ENCODE measurements around the gene MX2. TPM values are rescaled to one million over a fixed set of nuclear protein-coding genes. Genes with fewer than 3 reads are reported as not detected.

Gene MX2
- total RNA-seq, 1 donor from 2014 or later: 6.1 TPM

DNA sequence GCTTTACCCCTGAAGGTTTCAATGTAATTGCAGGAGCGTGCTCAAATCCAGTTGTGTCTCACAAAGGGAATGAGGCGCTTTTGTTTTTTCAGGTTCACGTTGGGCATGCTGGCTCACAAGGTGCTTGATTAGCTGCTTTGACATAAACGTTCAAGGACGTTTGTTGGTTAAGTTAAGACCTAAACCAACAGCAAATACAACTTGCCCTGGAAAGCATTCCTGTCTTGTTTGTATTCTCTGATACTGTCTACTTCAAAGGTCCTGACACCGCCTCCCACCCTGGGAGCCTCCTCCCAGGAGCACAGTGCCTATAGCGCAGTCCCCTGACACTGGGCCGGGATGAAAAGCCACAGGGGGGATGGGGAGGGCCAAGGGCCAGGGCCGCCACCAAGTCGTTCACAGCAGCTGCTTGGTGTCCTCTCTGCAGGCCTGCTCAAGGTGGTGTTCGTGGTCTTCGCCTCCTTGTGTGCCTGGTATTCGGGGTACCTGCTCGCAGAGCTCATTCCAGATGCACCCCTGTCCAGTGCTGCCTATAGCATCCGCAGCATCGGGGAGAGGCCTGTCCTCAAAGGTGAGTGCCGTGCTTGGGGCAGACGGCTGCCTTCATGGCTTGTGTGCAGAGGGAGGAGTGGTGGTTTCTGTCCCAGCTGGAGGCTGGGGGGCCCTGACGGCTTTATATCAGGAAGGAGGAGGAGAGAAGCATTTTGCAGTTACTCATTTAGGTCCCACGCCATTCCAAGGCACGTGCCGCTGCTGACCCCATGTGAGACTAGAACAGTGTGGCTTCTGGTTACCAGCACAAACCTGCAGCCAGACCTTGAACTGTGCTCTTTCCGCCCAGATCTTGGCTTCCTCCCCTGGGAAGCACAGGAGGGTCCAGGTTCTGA, 39.1 kb upstream of the MX2 start:
- intact Hi-C loops (cut with micrococcal nuclease): no loop called here
- H3K27me3 Mint-ChIP-seq (ENCODE audit: low read depth): peaks cover 19% of the 10 kb centered on the region
- no peak overlapping the region for H3K27ac Mint-ChIP-seq
- H3K4me3 Mint-ChIP-seq (ENCODE audit: low read depth): no peak overlapping the region
- no peak for DNase-seq (ENCODE audit: low spot score)
- H3K36me3 Mint-ChIP-seq (ENCODE audit: low read depth): no peaks in the 10 kb centered on the region
- no peaks in the 10 kb centered on the region for H3K9me3 Mint-ChIP-seq
- H3K4me1 Mint-ChIP-seq (ENCODE audit: low read depth): no peaks in the 10 kb centered on the region

DNA sequence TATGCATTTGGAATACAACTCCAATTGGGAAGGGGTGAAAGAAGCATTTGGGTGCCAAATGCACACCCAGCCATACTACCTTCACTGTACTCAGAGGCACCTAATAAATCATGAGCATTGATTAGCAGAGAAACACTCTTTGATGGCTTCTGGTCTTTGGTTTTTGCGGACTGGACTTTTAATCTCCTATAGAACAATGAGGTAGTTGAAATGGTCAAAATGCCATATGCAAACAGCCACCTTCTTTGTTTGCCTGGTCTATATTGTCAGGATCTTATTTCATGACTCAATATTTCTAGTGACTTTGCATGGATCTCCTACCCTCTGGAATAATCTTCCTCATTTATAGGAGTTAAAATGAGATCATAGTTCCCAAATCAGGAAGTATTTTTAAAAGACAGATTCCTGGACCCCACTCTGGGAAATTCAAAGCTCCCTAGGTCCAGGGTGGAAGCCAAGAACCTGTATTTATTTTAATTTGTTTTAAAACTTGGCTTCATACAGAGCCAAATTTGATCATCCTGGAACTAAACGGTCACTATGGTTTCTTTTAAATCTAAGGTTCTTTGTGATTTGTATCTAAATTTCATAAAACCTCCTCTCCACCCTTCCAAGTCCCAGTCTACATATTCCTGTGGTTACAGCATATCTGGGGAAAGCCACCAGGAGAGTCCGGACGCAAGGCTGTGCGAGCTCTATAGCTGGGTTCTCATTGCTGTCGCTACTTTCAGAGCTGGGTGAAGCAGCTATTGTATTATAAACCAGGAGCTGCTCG, 36.5 kb upstream of the MX2 start:
- intact Hi-C loops (cut with micrococcal nuclease): no loop called here

DNA sequence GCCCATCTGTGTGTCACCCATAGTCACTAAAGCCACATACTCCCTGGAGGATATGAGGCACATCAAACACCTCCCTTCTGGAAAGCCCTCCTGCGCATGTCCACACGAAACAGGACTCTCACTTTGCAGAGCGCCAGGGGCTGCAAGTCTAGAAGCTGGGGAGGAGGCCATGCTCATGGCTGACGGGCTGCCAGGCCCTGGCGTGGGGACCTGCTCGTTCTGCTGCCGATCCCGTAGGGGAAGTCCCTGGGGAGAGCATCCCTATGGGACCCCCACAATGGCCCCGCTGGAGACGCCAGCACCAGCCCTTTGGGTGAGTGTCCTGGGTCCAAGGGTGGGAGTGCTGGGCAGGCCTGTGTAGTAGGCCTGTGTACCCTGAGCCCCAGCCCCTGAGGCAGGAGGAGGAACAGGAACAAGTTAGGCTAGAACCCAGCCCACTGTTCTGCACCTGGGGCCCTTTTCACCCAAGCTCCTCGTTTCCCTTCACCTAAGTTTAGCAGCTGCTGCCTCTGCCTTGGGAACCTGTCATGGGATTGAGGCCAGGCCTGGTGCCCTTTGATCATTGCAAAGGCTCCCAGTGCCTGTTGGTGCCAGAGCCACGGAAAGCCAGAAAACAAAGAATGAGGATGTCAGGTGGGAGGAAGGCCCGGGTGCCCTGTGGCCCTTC, 35.3 kb upstream of the MX2 start:
- H3K27ac Mint-ChIP-seq: no peak overlapping the region

More for the DNA sequence above, 36.5 kb upstream of the MX2 start:
- no peaks in the 10 kb centered on the region for H3K4me1 Mint-ChIP-seq (ENCODE audit: low read depth)
- no peaks in the 10 kb centered on the region for H3K9me3 Mint-ChIP-seq
- no peak for DNase-seq (ENCODE audit: low spot score)
- no peaks in the 10 kb centered on the region for H3K36me3 Mint-ChIP-seq (ENCODE audit: low read depth)
- H3K27me3 Mint-ChIP-seq (ENCODE audit: low read depth): peaks cover 5% of the 10 kb centered on the region
- no peak overlapping the region for H3K4me3 Mint-ChIP-seq (ENCODE audit: low read depth)
- no peak overlapping the region for H3K27ac Mint-ChIP-seq

DNA sequence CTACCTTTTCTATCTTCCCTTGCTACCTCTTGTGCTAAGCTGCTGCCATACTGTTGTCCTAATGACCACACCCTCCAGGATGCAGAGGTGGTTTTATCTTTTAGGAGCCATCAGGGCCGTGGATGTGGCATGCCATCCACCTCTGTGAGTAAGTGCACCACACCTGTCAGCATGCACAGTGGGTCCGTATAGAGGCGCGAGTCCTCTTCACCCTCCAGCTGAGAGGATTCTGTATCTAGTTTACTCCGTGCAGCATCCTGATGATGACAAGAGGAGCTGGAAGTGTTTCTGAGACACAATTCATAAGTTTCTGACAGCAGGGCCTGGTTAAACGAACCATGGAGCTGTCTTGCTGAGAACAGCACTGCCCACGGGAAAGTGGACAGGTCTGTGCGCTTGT, 34.1 kb upstream of the MX2 start:
- H3K9me3 Mint-ChIP-seq: no peaks in the 10 kb centered on the region
- intact Hi-C loops (cut with micrococcal nuclease): no loop called here
- DNase-seq (ENCODE audit: low spot score): no peak
- H3K27me3 Mint-ChIP-seq (ENCODE audit: low read depth): peaks cover 15% of the 10 kb centered on the region
- no peak overlapping the region for H3K4me3 Mint-ChIP-seq (ENCODE audit: low read depth)
- no peaks in the 10 kb centered on the region for H3K36me3 Mint-ChIP-seq (ENCODE audit: low read depth)
- H3K27ac Mint-ChIP-seq: no peak overlapping the region
- H3K4me1 Mint-ChIP-seq (ENCODE audit: low read depth): no peaks in the 10 kb centered on the region

More for the DNA sequence above, 35.3 kb upstream of the MX2 start:
- no peak for DNase-seq (ENCODE audit: low spot score)
- H3K4me1 Mint-ChIP-seq (ENCODE audit: low read depth): no peaks in the 10 kb centered on the region
- no peaks in the 10 kb centered on the region for H3K9me3 Mint-ChIP-seq
- intact Hi-C loops (cut with micrococcal nuclease): no loop called here
- H3K27me3 Mint-ChIP-seq (ENCODE audit: low read depth): peaks cover 10% of the 10 kb centered on the region
- no peaks in the 10 kb centered on the region for H3K36me3 Mint-ChIP-seq (ENCODE audit: low read depth)
- no peak overlapping the region for H3K4me3 Mint-ChIP-seq (ENCODE audit: low read depth)

DNA sequence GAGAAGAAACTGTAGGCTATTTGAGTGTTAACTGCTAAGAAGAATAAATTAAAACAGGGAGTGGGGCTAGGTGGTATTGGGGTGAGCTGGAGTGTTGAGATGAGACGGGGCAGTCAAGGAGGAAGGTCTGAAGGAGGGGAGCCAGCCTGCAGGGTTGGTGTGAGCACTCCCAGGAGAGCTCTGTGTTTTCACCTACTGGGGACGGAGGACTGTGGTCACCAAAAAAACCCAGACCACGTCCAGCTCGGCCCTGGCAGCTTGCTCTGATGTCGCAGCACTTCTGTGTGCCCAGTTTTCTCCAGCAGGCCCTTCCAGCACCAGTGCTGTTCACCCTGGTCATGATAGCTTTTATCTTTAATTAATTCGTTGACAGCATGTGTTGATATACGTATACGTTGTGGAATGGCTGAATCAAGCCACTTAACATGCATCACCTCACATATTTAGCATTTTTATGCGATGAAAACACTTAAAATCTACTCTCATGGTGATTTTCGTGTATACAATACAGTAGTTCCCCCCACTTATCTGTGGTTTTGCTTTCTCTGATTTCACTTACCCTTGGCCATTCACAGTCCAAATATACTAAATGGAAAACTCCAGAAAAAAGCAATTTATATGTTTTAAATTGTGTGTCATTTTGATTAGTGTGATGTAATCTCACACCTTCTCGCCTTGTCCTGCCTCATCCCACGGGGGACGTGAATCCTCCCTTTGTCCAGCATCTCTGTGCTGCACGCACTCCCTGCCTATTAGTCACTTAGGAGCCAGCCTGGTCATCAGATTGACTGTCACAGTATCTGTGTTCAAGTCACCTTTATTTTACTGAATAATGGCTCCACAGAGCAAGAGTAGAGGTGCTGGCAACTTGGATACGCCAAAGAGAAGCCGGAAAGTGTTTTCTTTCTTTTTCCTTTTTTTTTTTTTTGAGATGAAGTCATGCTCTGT, 32.9 kb upstream of the MX2 start:
- Mint-ChIP-seq H3K36me3 (ENCODE audit: low read depth) (no peaks in the 10 kb centered on the region), H3K27ac (no peak overlapping the region), H3K27me3 (ENCODE audit: low read depth) (peaks cover 19% of the 10 kb centered on the region), H3K9me3 (peaks cover 4% of the 10 kb centered on the region), H3K4me3 (ENCODE audit: low read depth) (no peak overlapping the region), H3K4me1 (ENCODE audit: low read depth) (no peaks in the 10 kb centered on the region)
- DNase-seq (ENCODE audit: low spot score): no peak
- intact Hi-C loops (cut with micrococcal nuclease): no loop called here

DNA sequence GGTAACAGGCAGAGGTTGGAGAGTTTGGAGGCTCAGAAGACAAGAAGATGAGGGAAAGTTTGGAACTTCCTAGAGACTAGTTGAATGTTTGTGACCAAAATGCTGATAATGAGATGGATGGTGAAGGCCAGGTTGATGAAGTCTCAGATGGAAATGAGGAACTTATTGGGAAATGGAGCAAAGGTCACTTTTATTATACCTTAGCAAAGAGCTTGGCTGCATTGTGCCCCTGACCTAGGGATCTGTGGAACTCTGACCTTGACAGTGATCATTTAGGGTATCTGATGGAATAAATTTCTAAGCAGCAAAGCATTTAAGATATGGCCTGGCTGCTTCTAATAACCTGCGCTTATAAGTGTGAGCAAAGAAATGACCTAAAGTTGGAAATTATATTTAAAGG, 28.1 kb upstream of the MX2 start:
- Mint-ChIP-seq H3K4me3 (ENCODE audit: low read depth) (no peak overlapping the region), H3K27ac (no peak overlapping the region), H3K36me3 (ENCODE audit: low read depth) (no peaks in the 10 kb centered on the region), H3K27me3 (ENCODE audit: low read depth) (peaks cover 24% of the 10 kb centered on the region), H3K9me3 (peaks cover 4% of the 10 kb centered on the region), H3K4me1 (ENCODE audit: low read depth) (no peaks in the 10 kb centered on the region)
- intact Hi-C loops (cut with micrococcal nuclease): no loop called here
- no peak for DNase-seq (ENCODE audit: low spot score)

DNA sequence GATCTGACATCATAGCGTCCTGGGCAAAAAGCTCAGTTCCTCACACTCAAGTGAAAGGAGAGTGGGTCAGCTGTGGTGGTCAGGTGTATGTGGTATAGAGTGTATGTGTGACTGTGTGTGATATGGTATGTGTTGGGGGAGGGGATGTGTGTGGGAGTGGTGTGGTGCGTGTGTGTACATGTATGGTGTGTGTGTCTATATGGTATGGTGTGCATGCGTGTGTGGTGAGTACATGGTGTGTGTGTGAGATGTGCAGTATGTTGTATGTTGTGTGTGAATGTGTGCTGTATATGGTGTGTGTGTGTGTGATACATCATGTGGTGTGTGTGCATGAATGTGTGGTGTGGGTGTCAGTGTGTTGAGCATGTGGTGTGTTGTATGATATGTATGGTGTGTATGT, 24.3 kb upstream of the MX2 start:
- H3K36me3 Mint-ChIP-seq (ENCODE audit: low read depth): no peaks in the 10 kb centered on the region
- H3K27ac Mint-ChIP-seq: no peak overlapping the region
- H3K27me3 Mint-ChIP-seq (ENCODE audit: low read depth): peaks cover 26% of the 10 kb centered on the region
- H3K4me3 Mint-ChIP-seq (ENCODE audit: low read depth): no peak overlapping the region
- H3K9me3 Mint-ChIP-seq: peaks cover 8% of the 10 kb centered on the region
- intact Hi-C loops (cut with micrococcal nuclease): no loop called here
- H3K4me1 Mint-ChIP-seq (ENCODE audit: low read depth): no peaks in the 10 kb centered on the region
- no peak for DNase-seq (ENCODE audit: low spot score)

DNA sequence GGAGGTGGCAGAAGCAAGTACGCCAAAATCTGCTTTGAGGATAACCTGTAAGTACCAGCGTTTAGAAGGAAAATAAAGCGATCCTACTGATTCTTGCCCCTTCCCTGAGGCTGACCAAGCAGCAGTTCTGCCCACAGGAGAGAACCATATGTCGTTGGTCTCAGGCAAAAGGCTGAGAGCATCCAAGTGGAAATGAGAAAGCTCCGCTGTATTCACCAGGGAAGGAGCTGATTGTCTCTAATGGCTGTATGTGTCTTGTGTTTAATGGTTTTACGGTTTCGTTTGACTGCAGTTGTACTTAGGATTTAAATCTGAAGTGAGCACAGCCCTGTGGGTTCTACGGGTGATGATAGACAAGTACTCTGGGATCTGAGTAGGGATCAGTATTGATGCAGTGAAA, 23.4 kb upstream of the MX2 start:
- intact Hi-C loops (cut with micrococcal nuclease): no loop called here
- H3K27me3 Mint-ChIP-seq (ENCODE audit: low read depth): peaks cover 24% of the 10 kb centered on the region

DNA sequence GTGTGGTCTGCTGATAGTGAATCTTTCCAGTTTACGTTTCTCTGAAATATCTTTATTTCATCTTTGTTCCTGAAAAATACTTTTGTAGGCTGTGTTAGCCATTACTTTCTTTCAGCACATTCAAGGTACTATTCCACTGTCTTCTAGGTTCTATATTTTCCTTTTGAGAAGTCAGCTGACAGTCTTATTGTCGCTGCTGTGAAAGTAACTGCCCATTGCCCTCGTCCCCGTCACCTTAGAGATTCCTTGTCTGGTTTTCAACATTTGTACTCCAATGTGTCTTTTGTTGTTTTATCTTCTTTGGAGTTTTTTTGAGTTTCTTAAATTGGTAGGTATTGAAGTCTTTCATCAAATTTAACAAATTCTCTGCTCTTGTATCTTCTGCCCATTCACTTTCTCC, 19.8 kb upstream of the MX2 start:
- no peaks in the 10 kb centered on the region for H3K36me3 Mint-ChIP-seq (ENCODE audit: low read depth)
- peaks cover 28% of the 10 kb centered on the region for H3K27me3 Mint-ChIP-seq (ENCODE audit: low read depth)
- peaks cover 4% of the 10 kb centered on the region for H3K9me3 Mint-ChIP-seq
- no peaks in the 10 kb centered on the region for H3K4me1 Mint-ChIP-seq (ENCODE audit: low read depth)
- intact Hi-C loops (cut with micrococcal nuclease): no loop called here
- H3K27ac Mint-ChIP-seq: no peak overlapping the region
- no peak overlapping the region for H3K4me3 Mint-ChIP-seq (ENCODE audit: low read depth)
- no peak for DNase-seq (ENCODE audit: low spot score)

More for the DNA sequence above, 23.4 kb upstream of the MX2 start:
- peaks cover 8% of the 10 kb centered on the region for H3K9me3 Mint-ChIP-seq
- no peaks in the 10 kb centered on the region for H3K36me3 Mint-ChIP-seq (ENCODE audit: low read depth)
- no peak for DNase-seq (ENCODE audit: low spot score)
- H3K27ac Mint-ChIP-seq: no peak overlapping the region
- no peaks in the 10 kb centered on the region for H3K4me1 Mint-ChIP-seq (ENCODE audit: low read depth)
- no peak overlapping the region for H3K4me3 Mint-ChIP-seq (ENCODE audit: low read depth)

DNA sequence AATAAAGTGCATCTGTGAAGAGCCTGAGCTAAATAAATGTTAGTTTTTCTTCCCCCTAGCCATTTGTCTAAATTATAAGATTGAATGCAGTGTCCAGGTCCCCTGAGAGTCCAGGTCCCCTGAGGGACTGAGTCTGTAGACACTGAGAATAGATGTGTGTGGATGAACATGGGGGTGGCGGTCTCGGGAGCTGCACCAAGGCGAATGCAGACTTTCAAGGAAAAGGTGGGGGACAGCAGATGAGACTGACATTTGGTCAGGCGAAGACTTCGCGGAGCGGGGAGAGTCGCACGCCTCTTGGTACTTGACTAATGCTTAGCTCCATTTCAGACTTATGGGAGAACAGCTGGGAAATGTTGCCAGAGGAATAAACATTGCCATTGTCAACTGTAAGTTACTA, 17.7 kb upstream of the MX2 start:
- H3K4me3 Mint-ChIP-seq (ENCODE audit: low read depth): no peak overlapping the region
- peaks cover 28% of the 10 kb centered on the region for H3K27me3 Mint-ChIP-seq (ENCODE audit: low read depth)
- no peak overlapping the region for H3K27ac Mint-ChIP-seq
- no peaks in the 10 kb centered on the region for H3K4me1 Mint-ChIP-seq (ENCODE audit: low read depth)
- H3K36me3 Mint-ChIP-seq (ENCODE audit: low read depth): no peaks in the 10 kb centered on the region
- intact Hi-C loops (cut with micrococcal nuclease): no loop called here
- H3K9me3 Mint-ChIP-seq: peaks cover 4% of the 10 kb centered on the region
- no peak for DNase-seq (ENCODE audit: low spot score)

DNA sequence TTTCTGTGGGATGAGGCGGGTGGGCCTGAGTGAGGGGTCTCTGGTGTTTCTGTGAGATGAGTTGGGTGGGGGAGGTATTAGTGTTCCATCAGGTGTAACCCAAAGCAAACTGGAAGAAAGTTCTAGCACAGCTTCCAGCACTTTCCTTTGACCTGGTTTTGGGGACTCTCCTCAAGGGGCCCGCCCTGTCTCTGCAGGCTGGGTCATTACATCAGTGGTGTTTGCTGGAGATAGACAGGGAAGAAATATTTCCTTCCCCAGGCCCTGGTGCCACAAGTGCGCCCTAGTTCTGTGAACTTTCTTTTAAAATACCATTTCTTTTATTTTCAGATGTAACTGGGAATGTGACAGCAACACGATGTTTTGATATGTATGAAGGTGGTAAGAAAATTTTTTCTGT, 16.5 kb upstream of the MX2 start:
- no peak overlapping the region for H3K27ac Mint-ChIP-seq
- peaks cover 24% of the 10 kb centered on the region for H3K27me3 Mint-ChIP-seq (ENCODE audit: low read depth)
- intact Hi-C loops (cut with micrococcal nuclease): no loop called here
- H3K9me3 Mint-ChIP-seq: peaks cover 4% of the 10 kb centered on the region
- H3K4me3 Mint-ChIP-seq (ENCODE audit: low read depth): no peak overlapping the region
- H3K36me3 Mint-ChIP-seq (ENCODE audit: low read depth): no peaks in the 10 kb centered on the region
- no peaks in the 10 kb centered on the region for H3K4me1 Mint-ChIP-seq (ENCODE audit: low read depth)
- no peak for DNase-seq (ENCODE audit: low spot score)

All from activated T-helper 2 cell treated with anti-CD3 and anti-CD28 coated beads, Interferon-gamma antibody, Interleukin-2, Interleukin-4, amounts not matched to agents 10 μg/mL and 5 μg/mL and 100 μg/mL, durations not matched to agents 14 hours and 24 hours and 36 hours (primary cell).